A549 (cell line): ENCODE results near the gene TXN.

Source experiments
- CBX2 ChIP-seq: fragments of 200-600 bp; sonication (generic); IDR thresholded peaks from 2 replicates; pipeline ENCODE4 v1.6.1; 2016; ENCODE audit warnings: low read depth, mild to moderate bottlenecking, borderline replicate concordance
- CEBPB ChIP-seq, 2 experiments: fragments of >200 bp in 1 of 2; sonication (Bioruptor Twin) in 1 of 2; formaldehyde crosslinking in 1 of 2; IDR thresholded peaks; 2 replicates each; pipeline ENCODE4 v1.6.1; 2012 to 2016
- CTCF ChIP-seq: fragments of >200 bp; sonication (Bioruptor Twin); formaldehyde crosslinking; IDR thresholded peaks from 3 replicates; pipeline ENCODE4 v1.5.1; 2016
- JUNB ChIP-seq: fragments of >200 bp; sonication (Bioruptor Twin); formaldehyde crosslinking; IDR thresholded peaks from 2 replicates; pipeline ENCODE4 v1.6.1; 2016
- MAX ChIP-seq: IDR thresholded peaks from 2 replicates; pipeline ENCODE4 v1.6.1; 2012
- POLR2A ChIP-seq: IDR thresholded peaks from 2 replicates; pipeline ENCODE4 v1.6.1; 2012; ENCODE audit warnings: mild to moderate bottlenecking, low read length
- RAD21 ChIP-seq, 2 experiments: fragments of >200 bp in 1 of 2; sonication (Bioruptor Twin) in 1 of 2; formaldehyde crosslinking in 1 of 2; IDR thresholded peaks in 1 of 2; conservative IDR thresholded peaks in 1 of 2; 2 replicates in 1 of 2; 3 replicates in 1 of 2; pipeline ENCODE4 v1.6.1; 2012 to 2018; ENCODE audit warnings: inconsistent platforms in 1 of 2

- TF ChIP-seq CTCF: no peak
- TF ChIP-seq CBX2: no peak
- TF ChIP-seq MAX: no peak; the same call in 1 of the 2 replicates
- peak; percentile 35; the same call in 1 of the 2 replicates for TF ChIP-seq POLR2A
- TF ChIP-seq JUNB: no peak
- TF ChIP-seq RAD21 (conservative IDR thresholded peaks at IDR 0.05 in 1 of 2, IDR thresholded peaks at IDR 0.05 in 1 of 2): no peak
- no peak for TF ChIP-seq CEBPB (IDR thresholded peaks at IDR 0.05)
Observed at GRCh38 chr9:110257097-110257841, 962 bp upstream of the TXN start.
